T-helper 9 cell (primary cell): ENCODE results near the gene ALDH3A1.

Experiments used
- DNase-seq: peaks from one replicate; pipeline ENCODE4 v3.0.0-alpha.2; 2020

Gene ALDH3A1

GRCh38 chr17:19740933-19741332, 7.2 kb downstream of the ALDH3A1 start:
- no peak for DNase-seq

DNA sequence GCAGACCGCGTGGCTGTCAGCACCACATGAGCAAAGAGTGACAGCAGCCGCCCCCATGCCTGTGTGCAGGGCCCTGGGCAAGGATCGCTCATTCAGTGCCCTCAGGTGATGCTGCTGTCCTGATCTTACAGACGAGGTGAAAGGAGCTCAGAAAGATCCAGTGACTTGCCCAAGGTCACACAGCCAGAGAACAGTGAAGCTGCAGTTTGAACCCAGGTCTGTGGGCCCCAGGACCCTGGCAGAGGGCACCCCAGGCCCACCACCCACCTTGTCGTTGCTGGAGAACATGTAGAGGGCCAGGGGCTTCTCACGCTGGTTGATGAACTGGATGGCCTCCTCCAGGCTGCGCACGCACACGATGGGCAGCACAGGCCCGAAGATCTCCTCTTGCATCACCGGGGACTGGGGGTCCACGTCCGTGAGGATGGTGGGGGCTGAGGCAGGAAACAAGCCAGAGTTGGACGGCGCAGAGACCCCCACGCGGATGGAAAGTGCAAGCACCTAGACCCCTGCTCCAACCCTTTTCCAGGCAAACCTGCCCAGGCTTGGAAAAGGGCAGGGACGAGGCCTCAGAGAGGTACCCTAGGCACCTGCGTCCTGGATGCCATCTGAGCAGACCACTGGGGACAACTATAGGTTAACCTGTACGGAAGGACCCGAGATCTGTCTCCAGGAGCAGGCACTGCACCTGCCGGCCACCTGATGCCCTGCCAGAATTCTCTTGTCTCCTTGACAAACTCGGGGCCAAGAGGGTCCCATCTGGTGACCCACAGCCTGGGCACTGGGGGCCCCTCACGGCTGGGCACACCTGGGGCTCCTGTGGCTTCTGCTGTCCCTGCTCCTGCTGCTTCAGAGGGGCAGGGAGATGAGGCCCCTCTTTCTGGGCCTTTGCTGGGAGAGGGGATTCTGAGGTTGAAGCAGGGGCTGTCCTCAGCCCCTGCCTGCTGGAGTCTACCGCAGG, 8.6 kb downstream of the ALDH3A1 start:
- DNase-seq = no peak

- DNase-seq = no peak
These were observed 9.3 kb downstream of the ALDH3A1 start for GRCh38 chr17:19738757-19739156.

DNA sequence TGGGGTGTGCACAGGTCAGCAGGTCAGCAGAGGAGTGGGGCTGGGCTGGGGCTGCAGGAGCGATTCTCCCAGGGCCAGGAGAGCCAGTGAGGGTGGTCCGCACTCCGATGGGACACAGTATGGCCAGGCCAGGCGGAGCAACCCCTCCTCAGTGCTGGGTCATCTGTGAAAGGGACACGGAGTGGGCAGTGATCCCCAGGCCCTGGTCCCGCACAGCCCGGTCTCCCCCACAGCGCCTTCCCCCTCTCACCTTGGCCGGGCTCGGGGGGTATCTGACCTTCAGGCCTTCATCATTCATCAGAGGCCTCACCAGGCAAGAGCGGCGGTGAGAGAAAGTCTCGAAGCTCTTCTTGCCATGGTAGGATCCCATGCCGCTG, 10.0 kb downstream of the ALDH3A1 start:
- no peak for DNase-seq

GRCh38 chr17:19737305-19738072, 10.6 kb downstream of the ALDH3A1 start:
- DNase-seq = no peak

- DNase-seq = no peak
These were observed 12.0 kb downstream of the ALDH3A1 start for GRCh38 chr17:19736071-19736470.

DNA sequence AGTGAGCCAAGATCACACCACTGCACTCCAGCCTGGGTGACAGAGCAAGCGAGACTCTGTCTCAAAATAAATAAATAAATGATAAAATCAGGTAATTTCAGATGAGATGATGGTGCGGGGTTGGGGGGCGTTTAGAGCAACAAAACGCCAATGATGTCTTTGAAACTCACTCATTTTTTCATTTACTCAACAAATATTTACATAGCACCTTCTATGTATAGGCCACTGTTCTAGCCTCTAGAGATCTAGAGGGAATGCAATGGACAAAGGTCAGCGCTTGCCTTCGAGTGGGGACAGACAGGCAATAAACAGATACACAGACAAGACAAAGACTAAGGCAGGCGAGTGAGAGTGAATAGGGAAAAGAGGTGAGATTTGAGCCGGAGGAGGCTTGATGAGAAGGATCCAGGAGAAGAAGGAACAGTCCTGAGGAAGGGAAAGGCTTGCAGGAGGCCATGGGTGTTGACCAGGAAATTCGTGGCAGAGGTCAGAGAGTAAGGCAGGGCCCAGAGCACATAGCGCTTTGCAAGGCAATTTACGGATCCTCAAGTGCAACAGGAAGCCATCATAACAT, 14.1 kb downstream of the ALDH3A1 start:
- DNase-seq = no peak

- DNase-seq = no peak
These were observed 16.5 kb downstream of the ALDH3A1 start for GRCh38 chr17:19731626-19732025.

- no peak for DNase-seq
These were observed 17.3 kb downstream of the ALDH3A1 start for GRCh38 chr17:19730843-19731242.

DNA sequence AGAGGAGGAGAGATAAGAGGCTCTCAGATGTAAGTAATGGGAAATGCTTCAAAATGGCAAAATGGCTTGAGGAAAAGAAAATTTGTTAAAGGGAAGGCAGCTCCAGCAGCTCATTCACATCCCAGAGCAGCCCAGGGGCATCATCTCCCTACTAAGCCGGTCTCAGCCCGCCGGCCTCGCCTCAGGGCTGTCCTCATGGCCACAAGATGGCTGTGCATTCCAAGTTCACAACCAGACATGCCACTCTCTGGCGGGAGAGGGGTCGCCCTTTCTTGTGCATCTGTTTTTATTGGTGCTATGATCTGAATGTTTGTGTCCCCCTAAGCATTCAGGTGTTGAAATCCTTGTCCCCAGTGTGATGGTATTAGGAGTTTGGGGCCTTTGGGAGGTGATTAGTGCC, 18.2 kb downstream of the ALDH3A1 start:
- DNase-seq = no peak

DNA sequence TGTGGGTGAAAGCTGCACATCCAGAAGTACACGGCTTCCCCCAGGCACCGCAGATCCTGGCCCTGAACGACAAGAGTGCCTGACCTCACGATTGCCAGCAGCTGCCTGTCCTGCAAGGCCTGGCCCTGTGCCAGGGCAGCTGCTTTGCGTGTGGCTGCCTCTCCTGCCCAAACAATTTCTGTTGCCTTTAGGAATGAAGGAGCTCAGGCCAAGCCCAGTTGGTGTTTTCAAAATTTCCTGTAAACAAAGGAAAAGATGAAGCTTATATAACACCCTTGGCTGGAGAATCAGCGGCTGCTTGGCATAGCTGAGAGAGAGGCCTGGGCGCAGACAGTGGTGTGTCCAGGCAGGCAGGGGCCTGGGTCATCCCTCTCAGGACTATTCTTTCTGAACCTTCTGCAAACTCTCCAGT, 20.0 kb downstream of the ALDH3A1 start:
- no peak for DNase-seq

- DNase-seq = no peak
These were observed 20.5 kb downstream of the ALDH3A1 start for GRCh38 chr17:19727501-19728078.

DNA sequence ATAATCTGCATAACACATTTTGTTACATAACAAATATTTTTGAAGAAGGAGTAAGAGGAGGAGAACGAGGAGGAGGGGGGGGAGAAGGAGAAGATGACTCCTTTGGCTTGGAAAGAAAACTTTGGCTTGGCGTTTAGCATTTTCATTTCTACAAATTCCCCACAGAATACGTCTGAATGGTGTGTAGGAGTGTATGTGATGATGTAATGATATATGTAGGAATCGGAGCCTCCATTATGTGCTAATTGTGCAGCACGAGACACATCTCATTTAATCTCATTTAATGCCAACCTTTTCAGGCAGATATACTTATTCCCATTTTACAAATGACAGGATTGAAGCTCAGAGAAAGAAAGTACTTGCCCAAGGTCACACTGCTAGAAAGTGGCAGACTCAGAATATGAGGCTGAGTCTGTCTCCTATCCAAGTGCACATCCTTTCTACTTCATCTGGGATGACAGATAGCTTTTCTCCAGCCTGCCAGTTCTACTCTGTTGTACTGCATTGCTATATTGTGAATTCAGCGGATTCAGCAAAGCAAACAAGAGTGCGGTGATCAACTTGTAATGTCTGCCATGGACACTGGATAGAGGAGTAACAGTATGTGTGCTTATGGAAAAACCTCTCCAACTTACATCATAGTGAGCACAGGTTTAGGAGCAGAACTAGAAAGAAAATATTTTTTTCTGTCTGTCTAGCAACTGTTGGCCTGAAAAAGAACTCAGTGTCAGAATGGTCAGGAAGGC, 21.3 kb downstream of the ALDH3A1 start:
- no peak for DNase-seq

DNA sequence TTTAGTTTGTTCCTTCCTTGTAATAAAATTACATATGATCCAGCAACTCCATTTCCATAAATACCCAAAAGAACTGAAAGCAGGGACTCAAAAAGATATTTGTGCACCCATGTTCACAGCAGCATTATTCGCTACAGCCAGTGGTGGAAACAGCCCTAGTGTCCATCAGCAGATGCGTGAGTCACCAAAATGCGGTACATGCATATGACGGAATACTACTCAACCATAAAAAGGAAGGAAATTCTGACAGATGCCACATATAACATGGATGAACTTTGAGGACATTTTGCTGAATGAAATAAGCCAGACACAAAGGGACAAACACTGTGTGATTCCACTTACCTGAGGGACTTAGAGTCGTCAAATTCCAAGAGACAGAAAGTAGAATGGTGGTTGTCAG, 22.6 kb downstream of the ALDH3A1 start:
- no peak for DNase-seq

GRCh38 chr17:19724501-19725420, 23.3 kb downstream of the ALDH3A1 start:
- DNase-seq = no peak

DNA sequence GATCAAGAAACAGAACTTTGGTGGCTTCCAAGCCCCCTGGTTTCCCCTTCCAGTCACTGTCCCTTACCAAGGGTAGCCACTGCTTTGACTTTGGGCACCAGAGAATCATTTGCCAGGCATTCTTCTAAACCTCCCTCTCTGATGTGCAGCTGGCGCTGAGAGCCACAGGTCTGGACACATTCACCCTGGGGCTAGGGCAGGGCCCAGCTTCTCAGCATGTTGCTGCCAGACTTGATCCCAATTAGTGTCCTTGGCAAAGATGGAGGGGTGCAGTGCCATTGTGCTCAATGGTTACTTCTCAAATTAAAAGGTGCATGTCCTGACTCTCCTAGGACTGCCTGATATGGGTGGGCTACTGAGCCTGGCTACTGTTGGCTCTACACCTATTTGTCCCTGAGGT, 24.1 kb downstream of the ALDH3A1 start:
- no peak for DNase-seq

DNA sequence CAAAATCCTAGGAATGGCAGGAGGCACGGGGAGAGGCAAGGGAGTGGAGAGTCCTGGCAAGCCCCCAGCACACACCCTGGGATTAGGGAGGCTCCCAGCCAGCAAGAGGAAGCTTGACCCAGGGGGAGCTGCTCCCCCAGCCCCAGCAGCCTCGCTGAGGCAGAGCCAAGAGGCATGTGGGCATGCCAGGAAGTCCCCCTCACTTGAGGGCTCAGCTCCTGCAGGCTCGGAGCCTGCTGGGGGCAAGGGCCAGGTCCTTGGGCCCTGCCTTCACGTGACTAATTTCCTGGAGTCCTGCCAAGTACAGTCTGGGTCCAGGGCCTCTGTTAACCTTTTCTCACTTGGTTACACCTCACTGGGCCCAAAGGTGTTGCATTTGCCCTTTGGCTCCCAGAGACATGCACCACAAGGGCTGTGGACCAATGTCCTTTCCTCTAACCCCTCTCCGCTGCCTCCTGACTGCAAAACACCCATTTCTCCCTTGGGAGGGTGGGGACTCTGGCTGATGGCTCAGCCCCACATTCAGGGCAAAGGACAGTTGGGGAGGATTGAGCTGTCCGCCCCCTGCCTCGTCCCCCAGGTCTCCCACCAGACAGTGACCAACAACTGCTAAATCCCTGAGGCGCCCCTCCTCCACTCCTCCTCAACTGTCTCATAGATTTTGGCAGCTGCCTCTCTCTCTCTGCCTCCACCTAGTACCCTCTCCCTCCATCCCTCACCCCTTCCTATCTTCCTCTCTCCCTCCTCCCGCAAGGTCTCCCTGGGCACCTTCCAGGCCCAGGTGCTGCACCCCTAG, 27.3 kb downstream of the ALDH3A1 start:
- no peak for DNase-seq

DNA sequence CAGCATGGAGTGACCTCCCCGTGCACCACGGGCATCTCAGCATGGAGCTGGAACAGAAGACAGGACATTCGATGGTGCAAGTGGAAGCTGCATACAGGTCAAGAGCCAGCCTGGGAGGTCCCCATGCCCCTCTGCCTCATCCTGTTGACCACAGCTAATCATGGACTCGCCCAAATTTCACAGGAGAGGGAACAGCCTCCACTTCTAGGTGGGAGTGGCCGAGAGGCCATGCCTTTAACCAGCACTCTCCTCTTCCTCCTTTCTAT, 28.0 kb downstream of the ALDH3A1 start:
- no peak for DNase-seq

- no peak for DNase-seq
These were observed 28.5 kb downstream of the ALDH3A1 start for GRCh38 chr17:19719355-19720209.
